Fibroblast of upper back skin (primary cell): ENCODE measurements around the gene TTC36.
"Not testable (repeated sequence)": the region's sequence is repeated elsewhere in the genome, so short reads cannot be mapped to it uniquely, and the experiment has no call there.

Source experiments
- DNase-seq: peaks from one replicate; pipeline ENCODE4 v3.0.0-alpha.2; 2013

Gene TTC36

GRCh38 chr11:118527109-118527508, at the start of gene TTC36:
Gene TTC36, plus strand, starts transcription at chr11:118527474. Its CDS starts 21 bp downstream, at chr11:118527495.
- DNase-seq, result no peak

GRCh38 chr11:118481238-118481637, 46.0 kb upstream of the TTC36 start:
- DNase-seq, result not testable (repeated sequence)

GRCh38 chr11:118484405-118484804, 42.9 kb upstream of the TTC36 start:
- no peak for DNase-seq

GRCh38 chr11:118485273-118485672, 42.0 kb upstream of the TTC36 start:
- DNase-seq, result no peak

GRCh38 chr11:118488480-118489109, 38.7 kb upstream of the TTC36 start:
- peak; percentile 76 for DNase-seq

GRCh38 chr11:118491041-118491440, 36.2 kb upstream of the TTC36 start:
- DNase-seq, result no peak

GRCh38 chr11:118497831-118498230, 29.4 kb upstream of the TTC36 start:
- DNase-seq, result peak; percentile 61

- no peak for DNase-seq
These were observed 24.1 kb upstream of the TTC36 start for GRCh38 chr11:118503216-118503615.

GRCh38 chr11:118511601-118512000, 15.7 kb upstream of the TTC36 start:
- DNase-seq, result no peak

GRCh38 chr11:118514103-118514502, 13.2 kb upstream of the TTC36 start:
- no peak for DNase-seq

- DNase-seq, result no peak
These were observed 7.7 kb upstream of the TTC36 start for GRCh38 chr11:118519549-118519948.

GRCh38 chr11:118521892-118522311, 5.4 kb upstream of the TTC36 start:
- DNase-seq, result no peak

GRCh38 chr11:118522571-118523072, 4.7 kb upstream of the TTC36 start:
- DNase-seq, result peak; percentile 26

GRCh38 chr11:118524356-118524755, 2.9 kb upstream of the TTC36 start:
- DNase-seq, result no peak

GRCh38 chr11:118524757-118525470, 2.4 kb upstream of the TTC36 start:
- no peak for DNase-seq

GRCh38 chr11:118526688-118527087, 586 bp upstream of the TTC36 start:
- no peak for DNase-seq

GRCh38 chr11:118528511-118528910, 1.2 kb downstream of the TTC36 start:
- no peak for DNase-seq

GRCh38 chr11:118529584-118530175, 2.4 kb downstream of the TTC36 start:
- DNase-seq, result no peak

GRCh38 chr11:118530180-118530682, 3.0 kb downstream of the TTC36 start:
- no peak for DNase-seq

- DNase-seq, result peak; percentile 27
These were observed 3.7 kb downstream of the TTC36 start, which contains the start of gene TMEM25 for GRCh38 chr11:118530683-118531596. Gene TMEM25, plus strand, starts transcription at chr11:118531192. Its CDS starts 610 bp downstream, at chr11:118531802.

- DNase-seq, result no peak
These were observed 4.4 kb downstream of the TTC36 start for GRCh38 chr11:118531597-118532084.

- DNase-seq, result no peak
These were observed 4.8 kb downstream of the TTC36 start for GRCh38 chr11:118532091-118532490.
